HCEC 1CT (cell line): Measurements from ENCODE around the gene ADCY5.
"Not testable (repeated sequence)": the region's sequence is repeated elsewhere in the genome, so short reads cannot be mapped to it uniquely, and the experiment has no call there.

Source experiments
- DNase-seq: peaks from one replicate; pipeline ENCODE4 v3.0.0-alpha.2; 2017

Gene ADCY5

DNA sequence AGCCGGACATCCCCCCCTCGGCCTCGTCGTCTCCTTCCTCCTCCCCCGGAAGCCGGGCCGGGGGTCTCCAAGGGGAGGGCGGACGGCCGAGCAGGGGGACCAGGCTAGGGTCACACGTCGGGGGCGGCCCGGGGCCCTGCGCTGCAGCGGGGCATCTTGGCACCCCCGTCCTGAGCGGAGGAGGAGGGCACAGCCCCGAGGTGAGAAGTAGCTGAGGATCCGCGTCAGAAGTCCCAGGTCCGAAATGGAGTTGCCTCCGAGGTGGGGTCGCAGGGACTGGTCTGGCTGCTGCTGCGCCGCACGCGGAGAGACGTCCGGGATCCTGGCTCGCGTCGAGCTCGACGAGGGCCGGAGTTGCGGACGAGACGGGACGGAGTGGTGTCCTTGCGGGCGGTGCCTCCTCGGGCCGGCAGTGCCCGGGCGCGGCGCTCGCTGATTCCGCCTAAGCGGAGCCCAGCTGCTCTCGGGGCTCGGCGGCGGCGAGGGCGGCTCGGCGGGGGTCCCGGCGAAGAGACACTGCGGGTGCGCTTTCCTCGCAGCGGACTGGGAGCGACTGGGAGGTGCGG, at the start of gene ADCY5:
TSS of gene ADCY5 (minus strand) at position 555 of the 566 bp plus-strand sequence. CDS start at position 10, 545 bp downstream.
- DNase-seq = no peak

GRCh38 chr3:123493912-123494311, 45.0 kb upstream of the ADCY5 start:
- DNase-seq = no peak

DNA sequence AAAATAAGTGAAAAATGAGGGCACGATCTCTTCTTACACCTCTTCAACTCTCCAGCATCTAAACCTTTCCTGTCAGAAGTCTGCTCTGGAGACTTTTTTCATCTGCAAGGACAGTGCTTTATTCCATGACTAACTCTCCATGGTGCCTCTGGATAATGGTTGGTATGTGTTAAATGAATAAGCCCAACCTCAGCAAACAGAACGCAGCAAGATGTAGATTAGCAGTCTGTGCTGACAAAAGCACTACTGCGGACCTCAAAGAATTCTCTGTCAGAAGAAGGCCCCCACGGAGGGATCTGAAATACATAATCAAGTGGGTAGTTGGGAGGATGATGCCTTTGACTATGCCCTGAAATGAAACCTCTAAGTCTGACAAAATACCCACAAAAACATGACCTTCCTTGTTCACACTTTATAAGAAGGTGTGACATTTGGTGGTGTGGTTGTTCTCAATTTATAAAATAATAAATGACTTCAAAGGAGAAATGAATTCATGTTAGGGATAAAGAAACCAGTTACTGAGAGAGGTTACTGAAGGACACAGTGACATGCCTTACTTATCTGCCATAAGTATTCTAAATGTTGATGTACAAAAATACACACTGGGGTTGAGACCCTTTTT, 43.2 kb upstream of the ADCY5 start:
- no peak for DNase-seq

DNA sequence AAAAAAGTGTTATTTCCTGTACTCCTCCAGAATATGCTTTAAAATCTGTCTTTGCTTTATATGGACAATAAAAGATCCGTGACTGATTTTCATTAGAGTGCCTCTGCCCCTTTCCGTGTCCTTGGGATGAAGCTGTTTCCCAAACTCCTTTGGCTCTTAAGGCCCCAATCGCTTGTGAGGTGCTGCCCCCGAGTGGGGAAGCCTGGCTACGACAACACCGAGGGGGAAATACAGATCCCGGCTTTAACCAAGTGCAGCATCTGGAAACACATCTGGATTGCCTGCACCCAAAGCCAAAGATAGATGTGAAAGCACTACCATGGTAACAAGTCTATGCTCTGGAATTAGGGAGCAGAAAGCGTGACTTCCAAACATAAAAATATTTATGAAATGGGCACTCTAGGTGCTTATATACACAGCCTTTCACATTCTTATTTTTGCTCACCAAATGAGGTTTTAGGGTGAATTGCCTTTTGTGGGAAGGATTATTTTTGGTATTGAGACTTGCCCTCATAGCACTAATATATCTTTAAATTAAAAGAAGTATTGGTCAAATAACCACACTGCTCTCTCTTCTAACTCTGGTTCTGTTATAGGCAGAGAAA, 40.6 kb upstream of the ADCY5 start:
- DNase-seq = peak; percentile 42

DNA sequence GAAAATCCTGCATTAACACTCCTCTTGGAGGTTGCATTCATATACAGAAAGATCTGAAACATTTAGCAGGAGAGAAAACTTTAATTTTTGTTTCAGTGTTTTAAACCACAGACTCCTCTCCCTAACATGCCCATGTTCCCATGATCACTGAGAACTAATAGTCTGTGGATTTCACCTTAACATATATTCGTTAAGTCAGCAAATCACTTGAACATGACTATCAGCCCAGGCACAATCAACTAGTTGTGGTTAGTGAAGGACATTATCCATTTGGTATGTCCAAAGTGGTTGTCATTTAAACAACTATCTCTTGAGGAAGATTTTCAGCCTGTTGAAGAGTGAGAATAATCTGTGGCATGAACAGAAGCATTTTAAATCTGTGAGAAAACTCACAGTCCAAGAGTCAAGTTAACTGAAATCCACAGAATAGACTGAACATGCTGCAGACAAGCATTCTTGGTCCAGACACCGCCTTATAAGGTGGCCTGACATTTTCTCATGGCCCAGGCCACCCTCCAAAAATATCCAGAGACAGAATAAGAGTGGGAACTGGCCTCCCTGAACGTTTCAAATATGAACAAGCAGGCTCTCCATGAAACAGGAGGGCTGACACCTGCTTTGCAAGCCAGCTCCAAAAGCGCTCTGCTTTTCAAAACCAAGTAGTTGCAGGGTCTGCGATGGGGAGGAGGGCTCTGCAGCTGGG, 39.9 kb upstream of the ADCY5 start:
- no peak for DNase-seq

DNA sequence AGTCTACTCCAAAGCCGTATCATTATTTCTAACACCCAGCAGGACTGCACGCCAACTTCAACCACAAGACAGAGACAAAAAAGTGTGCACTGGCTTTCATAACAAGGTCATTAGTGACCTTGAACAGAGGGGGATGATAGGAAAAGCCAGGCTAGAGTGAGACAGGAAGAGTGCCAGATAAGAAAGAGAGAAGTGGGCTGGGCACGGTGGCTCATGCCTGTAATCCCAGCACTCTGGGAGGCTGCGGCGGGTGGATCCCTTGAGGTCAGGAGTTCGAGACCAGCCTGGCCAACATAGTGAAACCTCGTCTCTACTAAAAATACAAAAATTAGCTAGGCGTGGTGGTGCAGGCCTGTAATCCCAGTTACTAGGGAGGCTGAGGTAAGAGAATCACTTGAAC, 38.2 kb upstream of the ADCY5 start:
- DNase-seq = not testable (repeated sequence)

DNA sequence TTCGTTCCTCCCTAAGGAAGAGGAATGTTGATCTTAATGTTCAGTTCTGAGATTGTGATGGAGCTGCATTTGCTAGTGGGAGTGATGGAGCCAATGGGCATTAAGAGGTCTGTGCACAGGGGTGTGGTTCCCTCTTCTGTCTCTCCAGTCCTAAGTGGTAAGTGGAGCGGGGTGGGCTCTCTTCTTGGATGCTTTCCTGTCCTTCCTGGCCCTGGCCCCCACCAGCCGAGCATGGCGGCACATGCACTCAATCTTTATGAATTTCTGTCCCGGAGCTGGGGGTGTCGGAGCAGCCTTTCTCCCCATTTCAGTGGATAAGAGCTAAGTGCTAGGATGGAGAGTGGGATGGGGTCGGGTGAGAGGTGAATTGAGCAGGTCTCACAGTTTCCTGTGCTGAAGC, 37.6 kb upstream of the ADCY5 start:
- no peak for DNase-seq

DNA sequence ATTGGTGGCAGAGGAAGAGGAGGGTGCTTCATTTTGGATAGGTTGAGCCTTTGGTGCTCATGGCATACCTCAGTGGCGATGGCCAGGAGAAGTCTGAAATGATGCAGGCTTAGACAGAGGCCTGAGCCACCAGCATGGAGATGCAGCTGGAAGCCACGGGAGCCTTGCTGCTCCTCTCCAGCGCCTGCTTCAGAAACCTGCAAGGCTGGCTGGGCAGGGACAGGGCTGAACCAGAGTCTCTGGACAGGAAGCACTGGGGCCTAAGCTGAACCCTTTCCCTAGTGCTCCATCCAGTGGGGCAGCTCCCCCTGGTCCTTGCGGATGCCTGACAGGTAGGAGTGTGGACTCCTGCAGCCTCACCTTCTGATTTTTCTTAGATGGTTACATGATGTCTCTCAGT, 36.7 kb upstream of the ADCY5 start:
- DNase-seq = no peak

- no peak for DNase-seq
These were observed 34.3 kb upstream of the ADCY5 start for GRCh38 chr3:123483146-123483545.

GRCh38 chr3:123481722-123482457, 33.0 kb upstream of the ADCY5 start:
- DNase-seq = no peak

GRCh38 chr3:123481071-123481470, 32.2 kb upstream of the ADCY5 start:
- DNase-seq = no peak

DNA sequence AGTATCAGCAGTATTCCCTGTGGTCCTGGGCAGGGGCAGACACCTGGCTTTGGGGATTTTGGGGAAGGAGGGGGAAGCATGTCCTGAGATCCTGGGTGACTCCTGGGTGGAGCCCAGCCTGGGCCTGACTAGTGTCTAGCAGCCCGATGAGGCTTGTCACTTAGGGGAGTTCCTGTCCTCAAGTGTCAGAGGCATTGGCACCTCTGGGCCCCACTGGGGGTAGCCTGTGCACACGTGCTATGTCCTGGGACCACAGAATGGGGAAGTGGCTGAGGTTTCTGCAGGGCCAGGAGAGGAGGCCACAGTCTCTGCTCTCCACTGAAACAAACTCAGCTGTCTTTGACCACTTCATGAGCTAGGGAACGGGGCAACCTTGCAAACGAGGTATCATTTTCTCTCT, 31.5 kb upstream of the ADCY5 start:
- no peak for DNase-seq

GRCh38 chr3:123479891-123480290, 31.0 kb upstream of the ADCY5 start:
- no peak for DNase-seq

DNA sequence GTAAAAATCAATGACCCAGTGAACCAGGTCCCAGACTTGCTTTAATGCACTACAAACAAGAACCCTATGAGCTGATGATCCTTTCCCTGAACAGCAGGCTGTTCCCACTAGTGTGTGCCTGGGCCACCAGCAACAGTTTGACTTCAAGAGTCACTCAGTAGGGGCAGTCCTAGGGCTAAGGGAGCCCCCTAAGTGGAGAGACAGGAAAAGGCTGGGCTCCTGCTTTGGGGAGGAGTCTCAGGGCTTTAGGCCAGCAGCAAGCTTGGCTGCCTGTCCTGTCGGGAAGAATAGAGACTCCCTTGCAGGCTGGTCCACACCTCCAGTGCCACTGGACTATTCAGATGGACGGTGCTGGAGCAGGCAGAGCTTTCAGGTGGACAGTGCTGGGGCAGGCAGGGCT, 29.4 kb upstream of the ADCY5 start:
- DNase-seq = no peak

DNA sequence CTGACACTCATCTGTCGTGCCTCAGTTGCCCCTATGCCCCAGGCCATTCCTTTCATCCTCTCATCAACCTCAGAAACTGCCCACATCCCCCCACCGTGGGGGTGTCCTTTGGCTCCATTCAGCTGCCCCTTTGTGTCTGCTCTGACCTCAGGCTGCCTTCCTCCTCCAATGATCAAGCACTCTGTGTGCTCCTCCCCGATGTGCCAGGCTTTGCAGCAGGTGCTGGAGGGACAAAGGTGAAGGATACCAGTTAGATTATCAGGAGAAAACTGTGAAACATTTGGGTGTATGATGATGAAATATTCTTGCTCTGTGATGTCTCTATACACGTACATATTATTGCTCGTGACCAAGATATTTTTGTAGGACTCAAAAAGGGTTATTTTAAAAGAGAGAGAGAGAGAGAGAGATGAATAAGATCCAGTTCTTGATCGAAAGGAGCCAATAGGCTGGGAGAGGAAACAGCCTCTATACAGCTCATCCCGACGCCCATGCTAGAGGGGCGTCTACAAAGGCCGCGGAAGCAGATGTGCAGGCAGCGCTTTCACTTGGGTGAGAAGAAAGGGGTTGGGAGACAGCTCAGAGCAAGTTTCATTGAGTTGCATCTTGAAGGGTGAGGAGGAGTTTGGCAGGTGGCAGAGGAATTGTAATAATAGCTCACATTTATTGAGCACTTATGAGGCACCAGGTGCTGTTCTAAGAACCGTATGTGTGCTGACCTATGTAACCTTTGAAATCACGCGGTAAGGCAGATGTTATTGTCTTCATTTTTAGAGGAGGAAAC, 28.3 kb upstream of the ADCY5 start:
- no peak for DNase-seq

DNA sequence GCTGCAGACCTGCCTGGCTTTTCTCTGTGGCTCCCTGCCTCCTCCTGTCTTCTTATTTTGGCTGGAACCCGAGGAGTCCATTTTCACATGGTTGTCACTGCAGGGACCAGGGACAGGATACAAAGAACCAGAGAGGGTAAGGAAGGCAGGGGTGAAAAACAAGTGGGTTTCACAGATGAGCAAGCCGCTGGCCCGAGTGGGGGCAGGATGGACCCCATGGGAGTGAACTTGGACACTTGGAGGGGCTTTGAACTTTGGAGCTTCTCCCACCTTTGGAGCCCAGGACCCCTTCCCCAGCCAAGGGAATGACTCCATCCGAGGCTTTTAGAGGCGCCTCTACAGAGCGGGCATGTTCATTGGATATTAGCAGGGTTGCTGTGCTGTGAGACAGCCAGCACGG, 26.9 kb upstream of the ADCY5 start:
- no peak for DNase-seq

DNA sequence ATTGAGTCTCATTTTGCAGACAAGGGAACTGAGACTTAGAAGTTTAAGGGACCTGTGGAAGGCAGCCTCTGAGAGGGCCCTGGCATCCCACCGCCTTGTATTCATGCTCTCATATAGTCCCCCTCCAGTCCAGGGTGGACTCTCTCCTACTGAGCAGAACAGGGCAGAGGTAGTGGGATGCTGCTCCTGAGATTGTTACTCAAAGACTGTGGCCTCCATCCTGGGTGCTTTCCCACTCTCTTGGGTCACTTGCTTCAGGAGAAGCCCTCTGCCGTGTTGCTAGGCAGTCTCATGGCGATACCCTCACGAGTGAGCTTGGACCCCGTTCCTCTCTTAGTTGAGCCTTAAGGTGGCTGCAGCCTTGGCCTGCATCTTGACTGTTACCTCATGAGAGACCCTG, 22.2 kb upstream of the ADCY5 start:
- no peak for DNase-seq

DNA sequence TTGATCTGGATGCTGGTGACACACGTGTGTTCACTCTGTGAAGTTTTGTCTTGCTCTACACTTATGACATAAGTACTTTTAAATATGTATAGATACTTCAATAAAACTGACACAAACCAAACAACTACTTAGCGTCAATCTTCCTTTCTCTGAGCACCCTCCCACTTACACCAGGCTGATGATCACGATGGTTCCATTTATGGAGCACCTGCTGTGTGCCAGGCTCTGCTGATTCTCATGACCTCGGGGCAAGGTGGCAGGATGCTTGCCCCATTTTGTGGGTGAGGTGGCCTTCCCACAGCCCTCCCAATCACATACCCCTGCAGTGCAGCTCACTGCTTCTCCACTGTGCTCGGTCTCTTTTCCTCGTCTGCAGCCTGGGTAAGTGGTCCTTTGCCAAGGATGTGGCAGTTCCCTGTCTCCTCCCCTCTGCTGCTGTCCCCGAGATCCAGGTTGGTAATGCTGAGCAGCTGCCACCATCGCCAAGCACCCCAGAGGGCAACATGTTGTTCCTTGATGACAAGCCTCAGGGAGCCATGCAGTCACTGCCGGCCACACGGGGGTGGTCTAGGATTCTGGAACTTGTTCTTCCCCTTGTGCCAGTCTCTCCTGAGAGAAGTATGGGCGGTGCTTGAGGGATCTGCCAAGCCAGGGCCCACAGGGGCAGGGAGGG, 20.6 kb upstream of the ADCY5 start:
- no peak for DNase-seq

DNA sequence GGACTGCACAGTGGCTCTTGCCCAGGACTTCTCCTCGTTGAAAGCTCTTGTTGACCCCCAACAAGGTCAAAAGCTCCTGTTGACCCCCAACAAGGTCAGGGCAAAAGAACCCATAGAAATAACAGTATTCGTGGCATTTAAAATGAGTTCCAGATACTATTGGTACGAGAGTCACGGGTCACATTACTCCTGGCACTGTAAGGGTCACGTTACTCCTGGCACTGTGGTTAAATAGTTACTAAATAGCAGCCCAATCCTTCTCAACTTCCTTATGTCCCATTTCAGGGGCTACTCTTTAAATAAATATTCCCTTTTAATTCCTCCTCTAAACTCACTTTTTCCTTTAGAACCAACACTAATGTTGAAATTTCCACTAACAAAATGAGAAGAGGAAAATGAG, 18.2 kb upstream of the ADCY5 start:
- no peak for DNase-seq

DNA sequence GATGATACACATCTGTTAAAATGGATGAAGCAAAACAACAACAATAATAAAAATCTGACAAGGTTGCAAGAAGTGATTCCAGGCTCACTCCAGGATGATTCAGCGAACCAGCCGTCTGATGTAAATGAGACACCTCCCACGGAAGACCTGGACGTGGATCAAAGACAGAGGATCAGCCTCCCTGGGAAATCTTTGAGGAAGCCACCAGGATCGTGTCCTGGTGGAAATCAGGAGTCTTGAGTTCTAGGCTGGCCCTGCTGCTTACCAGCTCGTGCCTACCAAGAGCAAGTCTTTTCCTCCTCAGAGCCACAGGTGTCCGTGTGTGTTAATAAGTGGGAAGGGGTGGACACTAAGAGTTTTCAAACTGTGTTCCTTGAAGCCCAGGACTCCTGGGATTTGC, 15.3 kb upstream of the ADCY5 start:
- no peak for DNase-seq

DNA sequence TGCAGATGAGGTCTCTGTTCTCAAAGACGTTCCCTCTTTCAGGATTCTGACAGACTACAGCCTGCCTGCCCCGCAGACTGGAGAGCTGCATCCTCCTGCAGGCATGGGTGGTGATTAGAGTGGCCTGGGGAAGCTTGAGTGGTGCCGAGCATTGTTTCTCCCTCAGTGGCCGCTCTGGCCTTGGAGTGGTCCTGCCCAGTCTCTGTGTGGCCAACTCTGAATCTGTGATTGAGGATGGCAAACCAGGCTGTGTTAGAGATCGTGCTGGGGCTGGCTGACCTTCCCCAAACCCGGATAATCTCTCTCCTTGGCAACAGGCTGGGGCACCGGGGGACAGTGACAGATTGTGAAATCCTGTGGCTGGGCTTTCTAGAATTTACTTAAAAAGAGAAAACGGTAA, 11.0 kb upstream of the ADCY5 start:
- DNase-seq = no peak

- no peak for DNase-seq
These were observed 9.4 kb upstream of the ADCY5 start for GRCh38 chr3:123458255-123458654.
